Measurements from ENCODE around the gene SND1. TPM values are rescaled to one million over a fixed set of nuclear protein-coding genes. Genes with fewer than 3 reads are reported as not detected.

The SND1 gene
- total and polyA plus RNA-seq, 2 donors (not counting 3 experiments of a cell fraction or from before 2014, with no cell fraction given), result 116 to 249 TPM

DNA sequence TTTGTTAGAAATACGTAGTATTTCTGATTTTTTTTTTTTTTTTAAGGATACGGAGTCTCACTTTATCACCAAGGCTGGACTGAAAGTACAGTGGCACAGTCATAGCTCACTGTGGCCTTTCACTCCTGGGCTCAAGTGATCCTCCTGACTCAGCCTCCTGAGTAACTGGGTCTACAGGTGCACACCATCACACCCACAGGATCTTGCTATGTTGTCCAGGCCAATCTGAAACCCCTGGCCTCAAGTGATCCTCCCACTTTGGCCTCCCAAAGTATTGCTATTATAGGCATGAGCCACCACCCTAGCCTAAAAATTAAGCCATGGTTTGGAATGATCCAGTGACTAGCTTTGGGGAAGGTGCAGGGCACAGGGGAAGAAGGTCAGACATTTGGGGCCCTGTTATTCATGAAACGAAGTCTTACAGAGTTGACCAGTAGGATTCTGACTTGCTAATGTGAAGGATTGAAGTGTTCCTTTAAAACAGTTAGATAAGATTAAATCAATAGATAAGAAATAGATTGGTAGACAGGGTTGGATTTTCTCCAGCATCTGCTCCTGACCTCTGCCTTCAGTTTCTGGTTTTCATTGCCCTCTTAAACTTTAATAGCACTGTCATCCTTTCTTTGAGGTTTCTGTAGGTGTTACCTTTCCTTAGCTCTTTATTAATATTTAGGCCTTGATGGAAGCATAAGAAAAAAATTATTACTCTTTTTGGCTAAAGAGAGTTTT is 257.6 kb downstream of the SND1 start:
- H3K4me3 ChIP-seq (replicated peaks in 1 of 3; ENCODE audit: insufficient read depth in 1 of 3, low read depth in 1 of 3, low read length in 3 of 3), result no peak overlapping the region
- TF ChIP-seq CTCF (IDR thresholded peaks at IDR 0.05; ENCODE audit: extremely low read depth in 1 of 2, insufficient read depth in 1 of 2, low read depth in 1 of 2, low read length in 2 of 2), result no peak
- no peak for TF ChIP-seq GATA2 (IDR thresholded peaks at IDR 0.05; ENCODE audit: insufficient read depth, insufficient read length, low read depth, low read length)
- no peak for TF ChIP-seq MYC (IDR thresholded peaks at IDR 0.05; ENCODE audit: low read depth, low read length)
- no peak for TF ChIP-seq POLR2A (IDR thresholded peaks at IDR 0.05; ENCODE audit: low read depth, low read length)
- peaks cover 17% of the 10 kb centered on the region for H3K79me2 ChIP-seq (ENCODE audit: control insufficient read depth, insufficient read depth, low read length)
- POLR2A ChIA-PET, result no interaction called here
- peaks cover 23% of the 10 kb centered on the region for H3K4me1 ChIP-seq (ENCODE audit: control insufficient read depth, extremely low read depth, insufficient read depth, low read length)
- H3K27ac ChIP-seq (ENCODE audit: insufficient read depth, low read depth, low read length), result no peak overlapping the region
- no peak overlapping the region for H2AFZ ChIP-seq (ENCODE audit: low read depth, low read length)
- H3K9ac ChIP-seq (replicated peaks; ENCODE audit: extremely low read depth, insufficient read depth, low read length), result no peak overlapping the region
- peaks cover 0 to 2% of the 10 kb centered on the region in 2 experiments for H3K36me3 ChIP-seq (ENCODE audit: control insufficient read depth in 2 of 2, extremely low read depth in 1 of 2, insufficient read depth in 2 of 2, low read length in 2 of 2)
- intact Hi-C loops (cut with micrococcal nuclease) (no loop called here), dilution Hi-C loops (cut with MboI; ENCODE audit: extremely low pct_ligation_motif_present, low sequenced_read_pairs) (no loop called here)
- no TSS peak for BruUV-seq (replicated peaks)
- CTCF ChIA-PET, result interaction anchor here (1.7 kb wide), 1 partner anchor 11 kb away, joined by 3 read pairs; no protein-coding TSS in a partner anchor
- no peak overlapping the region for H3K4me2 ChIP-seq (ENCODE audit: insufficient read depth, low read length)
- H4K20me1 ChIP-seq (replicated peaks; ENCODE audit: control insufficient read depth, extremely low read depth, insufficient read depth, low read length), result no peaks in the 10 kb centered on the region
- DNase-seq (ENCODE audit: low read depth, low spot score), result no peak
- H3K9me3 ChIP-seq (replicated peaks; ENCODE audit: control insufficient read depth, insufficient read depth, low read length), result no peaks in the 10 kb centered on the region
- no peaks in the 10 kb centered on the region for H3K27me3 ChIP-seq (ENCODE audit: control insufficient read depth in 2 of 2, insufficient read depth in 2 of 2, low read length in 2 of 2)
- FAIRE-seq, result no peak
- no peaks in the 10 kb centered on the region for H3K9me1 ChIP-seq (replicated peaks; ENCODE audit: control insufficient read depth, extremely low read depth, insufficient read depth, low read length)

- Histone ChIP-seq H2AFZ (ENCODE audit: low read depth, low read length) (no peak overlapping the region), H3K27ac (ENCODE audit: insufficient read depth, low read depth, low read length) (no peak overlapping the region), H3K36me3 (ENCODE audit: control insufficient read depth in 2 of 2, extremely low read depth in 1 of 2, insufficient read depth in 2 of 2, low read length in 2 of 2) (peaks cover 0 to 2% of the 10 kb centered on the region in 2 experiments), H3K9me1 (replicated peaks; ENCODE audit: control insufficient read depth, extremely low read depth, insufficient read depth, low read length) (no peaks in the 10 kb centered on the region), H3K9ac (replicated peaks; ENCODE audit: extremely low read depth, insufficient read depth, low read length) (no peak overlapping the region), H3K4me1 (ENCODE audit: control insufficient read depth, extremely low read depth, insufficient read depth, low read length) (peaks cover 17% of the 10 kb centered on the region), H3K4me3 (replicated peaks in 1 of 3; ENCODE audit: insufficient read depth in 1 of 3, low read depth in 1 of 3, low read length in 3 of 3) (no peak overlapping the region), H3K4me2 (ENCODE audit: insufficient read depth, low read length) (no peak overlapping the region), H3K79me2 (ENCODE audit: control insufficient read depth, insufficient read depth, low read length) (peaks cover 23% of the 10 kb centered on the region), H3K27me3 (ENCODE audit: control insufficient read depth in 2 of 2, insufficient read depth in 2 of 2, low read length in 2 of 2) (no peaks in the 10 kb centered on the region), H4K20me1 (replicated peaks; ENCODE audit: control insufficient read depth, extremely low read depth, insufficient read depth, low read length) (no peaks in the 10 kb centered on the region), H3K9me3 (replicated peaks; ENCODE audit: control insufficient read depth, insufficient read depth, low read length) (no peaks in the 10 kb centered on the region)
- TF ChIP-seq EZH2 (IDR thresholded peaks at IDR 0.05; ENCODE audit: borderline replicate concordance, low read depth, low read length, severe bottlenecking), result no peak
- no peak for TF ChIP-seq MAX (IDR thresholded peaks at IDR 0.05; ENCODE audit: insufficient read depth, insufficient read length)
- TF ChIP-seq POLR2AphosphoS5 (IDR thresholded peaks at IDR 0.05; ENCODE audit: insufficient read depth, low read depth, low read length), result no peak
- no peak for TF ChIP-seq JUN (IDR thresholded peaks at IDR 0.05; ENCODE audit: borderline replicate concordance, insufficient read depth, insufficient read length, low read depth)
- no peak for TF ChIP-seq GATA2 (IDR thresholded peaks at IDR 0.05; ENCODE audit: insufficient read depth, insufficient read length, low read depth, low read length)
- TF ChIP-seq FOS (IDR thresholded peaks at IDR 0.05; ENCODE audit: borderline replicate concordance, insufficient read depth, low read length), result no peak
- TF ChIP-seq POLR2A (IDR thresholded peaks at IDR 0.05; ENCODE audit: low read depth, low read length), result no peak
- no peak for TF ChIP-seq MYC (IDR thresholded peaks at IDR 0.05; ENCODE audit: low read depth, low read length)
- TF ChIP-seq CTCF (IDR thresholded peaks at IDR 0.05; ENCODE audit: extremely low read depth in 1 of 2, insufficient read depth in 1 of 2, low read depth in 1 of 2, low read length in 2 of 2), result no peak
- DNase-seq (ENCODE audit: low read depth, low spot score) (no peak), FAIRE-seq (no peak)
- dilution Hi-C loops (cut with MboI; ENCODE audit: extremely low pct_ligation_motif_present, low sequenced_read_pairs), result no loop called here
- BruUV-seq (replicated peaks), result no TSS peak
- CTCF ChIA-PET, result interaction anchor here (1.7 kb wide), 1 partner anchor 10 kb away, joined by 3 read pairs; no protein-coding TSS in a partner anchor
- POLR2A ChIA-PET, result no interaction called here
- intact Hi-C loops (cut with micrococcal nuclease), result no loop called here
These were observed 258.7 kb downstream of the SND1 start for GRCh38 chr7:127910670-127911069.

Measured in endothelial cell of umbilical vein (primary cell).